ENCODE measurements around the gene NCOA7. TPM values are rescaled to one million over a fixed set of nuclear protein-coding genes. Genes with fewer than 3 reads are reported as not detected.

Gene NCOA7
- total and polyA plus RNA-seq, 10 of the 15 experiments (the other 5 are each of a cell fraction or from before 2014, with no cell fraction given), result 18.9 to 50.3 (median 34.2) TPM

GRCh38 chr6:125816828-125817280 is 26.1 kb downstream of the NCOA7 start:
- SMC1A ChIA-PET (ENCODE audit: uncharacterized antibody, unreplicated experiment), result interaction anchor here (1.3 to 15.7 kb wide), 7 partner anchors 9 to 35 kb away, joined by 4 to 325 read pairs (median 6); partner anchors contain the start of gene NCOA7
- Histone ChIP-seq H3K4me3 (no peak overlapping the region), H3K79me2 (ENCODE audit: control insufficient read depth, insufficient read depth, low read length) (peaks cover 63% of the 10 kb centered on the region), H3K27ac (ENCODE audit: control insufficient read depth, insufficient read depth) (peak overlapping the region; percentile 82), H3K4me1 (ENCODE audit: control insufficient read depth, insufficient read depth, low read length) (peaks cover 36% of the 10 kb centered on the region), H3K36me3 (ENCODE audit: control insufficient read depth in 2 of 2, insufficient read depth in 2 of 2, low read length in 1 of 2) (peaks cover 3 to 10% of the 10 kb centered on the region in 2 experiments; a peak in 3 of 4 replicates), H3K4me2 (ENCODE audit: control insufficient read depth, insufficient read depth) (peak overlapping the region; percentile 62), H2AFZ (ENCODE audit: control insufficient read depth, low read depth, low read length) (no peak overlapping the region), H3K27me3 (replicated peaks in 1 of 2; ENCODE audit: control insufficient read depth in 2 of 2, insufficient read depth in 2 of 2, low read length in 1 of 2) (no peaks in the 10 kb centered on the region), H4K20me1 (ENCODE audit: control insufficient read depth, insufficient read depth) (no peaks in the 10 kb centered on the region), H3K9ac (ENCODE audit: control insufficient read depth, insufficient read depth, low read length) (no peak overlapping the region), H3K9me3 (replicated peaks; ENCODE audit: control insufficient read depth, insufficient read depth, low read length) (no peaks in the 10 kb centered on the region; the same call in 2 of the 3 replicates)
- intact Hi-C loops (cut with micrococcal nuclease; ENCODE audit: unreplicated experiment), result no loop called here
- BruUV-seq (replicated peaks), result no TSS peak
- TF ChIP-seq RUNX3 (IDR thresholded peaks at IDR 0.05; ENCODE audit: low read length) (peak; percentile 32; the same call in 1 of the 2 replicates), JUNB (IDR thresholded peaks at IDR 0.05) (peak; percentile 60), FOXM1 (IDR thresholded peaks at IDR 0.05; ENCODE audit: low read depth, low read length) (peak; percentile 51; the same call in 1 of the 2 replicates), ATF2 (IDR thresholded peaks at IDR 0.05; ENCODE audit: low read length) (peak; percentile 82), EP300 (IDR thresholded peaks at IDR 0.05; ENCODE audit: borderline replicate concordance in 1 of 2, control insufficient read depth in 1 of 2, low read depth in 2 of 2, low read length in 2 of 2) (peak in 1 of 2 experiments; percentile 16; a peak in 1 of 4 replicates), ETV6 (conservative IDR thresholded peaks at IDR 0.05 in 1 of 2, IDR thresholded peaks at IDR 0.05 in 1 of 2; ENCODE audit: borderline replicate concordance in 1 of 2, low read depth in 1 of 2) (peak in 1 of 2 experiments; percentile 31; a peak in 1 of 4 replicates), NFIC (IDR thresholded peaks at IDR 0.05; ENCODE audit: low read depth, low read length) (peak; percentile 71; the same call in 1 of the 2 replicates), MEF2A (IDR thresholded peaks at IDR 0.05; ENCODE audit: insufficient read depth, low read depth, low read length) (peak; percentile 81; the same call in 1 of the 2 replicates), ZBED1 (IDR thresholded peaks at IDR 0.05; ENCODE audit: borderline replicate concordance) (0 out of 2 replicates have a peak, but pooled peaks have one; percentile 39), BCL11A (IDR thresholded peaks at IDR 0.05; ENCODE audit: low read depth, low read length) (no peak), EED (IDR thresholded peaks at IDR 0.05; ENCODE audit: low read depth) (0 out of 2 replicates have a peak, but pooled peaks have one; percentile 25), IKZF1 (conservative IDR thresholded peaks at IDR 0.05) (0 out of 2 replicates have a peak, but pooled peaks have one; percentile 13), SIN3A (IDR thresholded peaks at IDR 0.05; ENCODE audit: low read depth, low read length) (no peak), USF1 (IDR thresholded peaks at IDR 0.05; ENCODE audit: borderline replicate concordance, extremely low read length, insufficient read depth, low read depth, low read length) (no peak), MTA3 (IDR thresholded peaks at IDR 0.05; ENCODE audit: borderline replicate concordance, low read length) (no peak), RCOR1 (conservative IDR thresholded peaks at IDR 0.05; ENCODE audit: low read depth, low read length) (no peak), RELA (IDR thresholded peaks at IDR 0.05; ENCODE audit: borderline replicate concordance, partially characterized antibody) (no peak)
- DNase-seq (ENCODE audit: low read depth, low spot score) (no peak), ATAC-seq (peak; percentile 5), FAIRE-seq (no peak)
- WGBS (ENCODE audit: insufficient coverage, insufficient replicate concordance, low lambda C conversion rate, missing lambda C conversion rate), result 47% methylated on average over 1 of the region's 1 CpG
- RAD21 ChIA-PET (ENCODE audit: unreplicated experiment), result interaction anchor here (1.0 to 4.9 kb wide), 7 partner anchors 14 to 35 kb away, joined by 3 to 34 read pairs (median 9); partner anchors contain the start of gene NCOA7
- in situ Hi-C loops (cut with MboI), result no loop called here
- CTCF ChIA-PET, result interaction anchor here (1.2 to 2.6 kb wide), 4 partner anchors 13 to 140 kb away, joined by 3 to 10 read pairs (median 6); partner anchors contain the start of gene HINT3
- POLR2A ChIA-PET, result interaction anchor here (0.6 to 3.0 kb wide), 4 partner anchors 9 to 28 kb away, joined by 3 to 15 read pairs (median 6); no protein-coding TSS in a partner anchor

Data from GM12878 (cell line).